Gastroesophageal sphincter (tissue), 3 donors: ENCODE data around the gene PODNL1.

Experiments
- POLR2A ChIP-seq, 2 donors: fragments of 450-650 bp; IDR thresholded peaks; one replicate each; pipeline ENCODE4 v1.6.1; 2017; ENCODE audit warnings: antibody characterized with exemption in 2 of 2, mild to moderate bottlenecking in 2 of 2, moderate library complexity in 1 of 2
- TF ChIP-seq, protein P1 (sequence below), 4 experiments: fragments of 200-600 bp in 2 of 4; fragments of 450-650 bp in 2 of 4; sonication (generic) in 1 of 4; IDR thresholded peaks; one replicate each; pipeline ENCODE4 v1.5.1; 2017 to 2019; ENCODE audit warnings: antibody characterized with exemption in 4 of 4, mild to moderate bottlenecking in 2 of 4, moderate library complexity in 2 of 4

DNA sequence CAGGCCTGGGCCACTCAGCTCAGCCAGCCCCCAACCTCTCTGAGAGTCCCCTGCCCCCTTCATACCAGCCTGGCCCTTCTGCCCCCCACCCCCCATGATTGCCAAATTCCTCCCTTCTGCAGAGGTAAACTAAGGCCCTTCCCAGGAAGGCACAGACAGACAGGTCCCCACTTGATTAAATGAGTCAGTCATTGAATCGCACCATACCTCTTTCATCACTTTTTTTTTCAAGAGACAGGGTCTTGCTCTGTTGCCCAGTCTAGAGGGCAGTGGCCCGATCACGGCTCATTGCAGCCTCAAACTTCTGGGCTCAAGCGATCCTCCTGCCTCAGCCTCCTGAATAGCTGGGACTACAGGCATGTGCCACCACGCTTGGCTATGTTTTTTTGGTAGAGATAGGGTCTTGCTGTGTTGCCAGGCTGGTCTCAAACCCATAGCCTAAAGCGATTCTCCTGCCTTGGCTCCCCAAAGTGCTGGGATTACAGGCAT lies 6.0 kb downstream of the PODNL1 start:
- TF ChIP-seq, protein P1, sequence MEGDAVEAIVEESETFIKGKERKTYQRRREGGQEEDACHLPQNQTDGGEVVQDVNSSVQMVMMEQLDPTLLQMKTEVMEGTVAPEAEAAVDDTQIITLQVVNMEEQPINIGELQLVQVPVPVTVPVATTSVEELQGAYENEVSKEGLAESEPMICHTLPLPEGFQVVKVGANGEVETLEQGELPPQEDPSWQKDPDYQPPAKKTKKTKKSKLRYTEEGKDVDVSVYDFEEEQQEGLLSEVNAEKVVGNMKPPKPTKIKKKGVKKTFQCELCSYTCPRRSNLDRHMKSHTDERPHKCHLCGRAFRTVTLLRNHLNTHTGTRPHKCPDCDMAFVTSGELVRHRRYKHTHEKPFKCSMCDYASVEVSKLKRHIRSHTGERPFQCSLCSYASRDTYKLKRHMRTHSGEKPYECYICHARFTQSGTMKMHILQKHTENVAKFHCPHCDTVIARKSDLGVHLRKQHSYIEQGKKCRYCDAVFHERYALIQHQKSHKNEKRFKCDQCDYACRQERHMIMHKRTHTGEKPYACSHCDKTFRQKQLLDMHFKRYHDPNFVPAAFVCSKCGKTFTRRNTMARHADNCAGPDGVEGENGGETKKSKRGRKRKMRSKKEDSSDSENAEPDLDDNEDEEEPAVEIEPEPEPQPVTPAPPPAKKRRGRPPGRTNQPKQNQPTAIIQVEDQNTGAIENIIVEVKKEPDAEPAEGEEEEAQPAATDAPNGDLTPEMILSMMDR (IDR thresholded peaks at IDR 0.05) = no peak
- TF ChIP-seq POLR2A (IDR thresholded peaks at IDR 0.05) = no peak
